NCI-H1694 treated with DMSO at 0.1 percent for 48 hours (cell line): Measurements from ENCODE around the gene FOXK2.

Source experiments
- DNase-seq: peaks from one replicate; lab custom pipeline; 2025; lab: John Stamatoyannopoulos, UW

The FOXK2 gene

GRCh38 chr17:82609655-82610054 lies 90.1 kb downstream of the FOXK2 start:
- DNase-seq: no peak

- no peak for DNase-seq
Observed at GRCh38 chr17:82611140-82612058, 91.9 kb downstream of the FOXK2 start.

GRCh38 chr17:82613283-82614094 lies 94.0 kb downstream of the FOXK2 start:
- no peak for DNase-seq

DNA sequence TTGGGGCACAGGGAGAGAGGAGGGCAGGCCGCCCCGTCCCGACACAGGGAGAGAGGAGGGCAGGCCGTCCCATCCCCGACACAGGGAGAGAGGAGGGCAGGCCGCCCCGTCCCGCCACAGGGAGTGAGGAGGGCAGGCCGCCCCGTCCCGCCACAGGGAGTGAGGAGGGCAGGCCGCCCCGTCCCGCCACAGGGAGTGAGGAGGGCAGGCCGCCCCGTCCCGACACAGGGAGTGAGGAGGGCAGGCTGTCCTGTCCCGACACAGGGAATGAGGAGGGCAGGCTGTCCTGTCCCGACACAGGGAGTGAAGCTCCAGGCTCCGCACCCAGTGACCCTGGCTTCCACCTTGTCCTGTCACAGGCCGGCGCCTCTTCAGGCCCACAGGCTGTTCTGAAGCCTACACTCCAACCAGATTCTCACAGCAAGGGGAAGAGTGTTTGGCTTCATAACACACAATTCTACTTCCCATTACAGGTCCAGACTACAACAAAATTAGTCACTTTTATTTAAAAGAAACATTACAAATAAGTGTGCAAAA lies 94.6 kb downstream of the FOXK2 start:
- DNase-seq: no peak

- no peak for DNase-seq
Observed at GRCh38 chr17:82615084-82616020, 95.8 kb downstream of the FOXK2 start.

DNA sequence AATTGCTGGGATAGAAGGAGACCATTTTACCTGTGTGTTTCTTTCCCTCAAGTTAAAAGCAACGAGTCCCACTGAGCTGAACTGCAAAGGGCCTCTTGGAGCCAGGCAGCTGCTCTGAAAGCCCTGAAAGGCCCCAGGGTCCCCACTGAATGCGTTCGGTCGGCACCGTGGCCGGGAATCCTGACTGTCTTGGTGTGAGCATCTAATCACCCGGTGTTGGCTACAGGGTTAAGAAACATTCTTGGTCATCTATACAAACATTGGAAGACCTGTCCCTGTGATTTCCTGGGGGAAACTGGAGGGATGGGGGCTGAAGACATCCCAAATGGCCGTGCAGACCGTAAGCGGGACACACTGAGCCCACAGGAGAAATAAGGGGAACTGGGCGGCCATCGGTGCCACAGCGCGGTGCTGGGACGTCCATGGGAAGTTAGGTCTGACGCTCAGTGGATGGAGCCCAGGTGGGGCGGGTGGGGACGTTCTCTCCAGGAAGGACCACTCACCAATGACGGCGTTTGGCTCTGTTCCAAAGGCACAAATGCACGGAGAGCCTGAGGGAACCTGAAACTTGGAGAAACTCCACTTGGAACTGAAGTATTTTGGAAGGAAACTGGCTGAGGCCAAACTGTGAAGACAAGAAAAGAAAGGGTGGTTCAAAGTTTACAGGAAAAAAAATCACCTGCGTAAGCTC lies 96.6 kb downstream of the FOXK2 start:
- DNase-seq: no peak

DNA sequence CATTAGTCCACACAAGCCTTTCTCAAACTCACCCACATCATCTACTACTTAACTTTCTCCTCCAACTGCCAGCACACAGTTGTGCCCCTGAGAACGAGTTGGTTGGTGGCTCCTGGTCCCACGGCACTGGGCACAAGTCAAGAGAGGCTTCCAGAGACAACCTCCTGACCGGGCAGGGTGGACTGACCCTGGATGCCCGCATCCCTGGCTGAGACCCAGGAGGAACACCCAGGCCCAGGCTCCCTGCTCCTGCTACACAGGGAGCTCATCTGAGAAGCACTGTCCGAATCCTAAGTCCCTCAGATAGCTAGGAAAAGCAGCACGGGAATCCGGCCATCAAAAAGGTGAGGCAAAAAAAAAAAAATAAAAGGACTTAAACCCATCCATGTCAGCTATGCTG lies 99.7 kb downstream of the FOXK2 start:
- no peak for DNase-seq

- no peak for DNase-seq
Observed at GRCh38 chr17:82619641-82620040, 100.1 kb downstream of the FOXK2 start.

GRCh38 chr17:82623707-82624106 lies 104.2 kb downstream of the FOXK2 start:
- DNase-seq: no peak

GRCh38 chr17:82627405-82627804 lies 107.9 kb downstream of the FOXK2 start:
- no peak for DNase-seq

DNA sequence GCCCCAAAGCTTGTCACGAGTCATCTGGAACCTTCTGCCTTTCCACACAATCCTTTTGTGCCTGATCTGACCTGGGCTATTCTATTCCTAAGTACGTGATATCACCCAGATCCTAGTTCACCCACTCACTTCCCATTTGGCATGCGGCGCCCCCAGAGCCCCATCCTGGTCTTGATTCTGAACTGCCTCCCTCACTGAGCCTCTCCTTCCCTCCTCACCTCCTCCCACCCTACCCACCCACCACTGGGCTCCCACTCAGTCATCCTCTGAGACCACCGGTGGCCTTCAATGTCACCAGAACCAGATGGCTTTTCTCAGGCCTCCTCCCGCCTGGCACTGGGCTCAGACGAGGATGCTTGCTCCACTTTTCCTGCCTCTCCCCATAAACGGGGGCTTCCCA lies 110.2 kb downstream of the FOXK2 start:
- no peak for DNase-seq

DNA sequence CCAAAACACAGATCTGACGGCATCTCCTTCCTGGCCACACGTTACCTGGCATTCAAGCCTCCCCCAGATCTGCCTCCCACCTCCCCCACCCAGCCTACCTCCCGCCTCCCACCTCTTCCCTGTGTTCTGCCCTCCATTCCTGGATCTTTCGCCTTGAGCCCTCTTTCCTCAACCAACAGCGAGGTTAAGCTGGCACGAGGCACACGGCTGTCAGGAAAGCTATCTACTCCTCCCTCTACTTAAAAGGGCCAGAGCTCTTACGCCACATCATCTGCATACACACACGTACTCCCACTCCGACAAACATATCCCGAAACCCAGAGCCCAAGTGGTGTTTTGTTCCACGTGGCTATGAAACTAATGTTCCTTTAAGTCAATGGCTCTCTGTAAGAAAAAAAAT lies 110.7 kb downstream of the FOXK2 start:
- DNase-seq: no peak

DNA sequence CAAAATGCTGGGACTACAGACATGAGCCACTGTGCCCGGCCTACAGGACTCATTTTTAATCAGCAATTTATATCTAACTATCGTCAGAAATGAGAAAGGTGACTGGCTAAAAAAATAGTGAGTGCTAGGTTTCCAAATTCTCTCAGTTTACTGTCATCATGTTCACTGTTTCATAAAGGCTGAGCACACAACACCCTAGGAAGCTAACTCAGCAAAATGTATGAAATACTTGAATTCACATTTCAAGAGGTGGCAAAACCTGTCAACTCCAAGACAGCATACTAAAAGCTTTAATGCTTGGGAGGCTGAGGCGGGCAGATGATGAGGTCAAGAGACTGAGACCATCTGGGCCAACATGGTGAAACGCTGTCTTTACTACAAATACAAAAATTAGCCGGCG lies 112.0 kb downstream of the FOXK2 start:
- DNase-seq: no peak

- no peak for DNase-seq
Observed at GRCh38 chr17:82632451-82632850, 112.9 kb downstream of the FOXK2 start.

GRCh38 chr17:82633343-82633742 lies 113.8 kb downstream of the FOXK2 start:
- DNase-seq: no peak

DNA sequence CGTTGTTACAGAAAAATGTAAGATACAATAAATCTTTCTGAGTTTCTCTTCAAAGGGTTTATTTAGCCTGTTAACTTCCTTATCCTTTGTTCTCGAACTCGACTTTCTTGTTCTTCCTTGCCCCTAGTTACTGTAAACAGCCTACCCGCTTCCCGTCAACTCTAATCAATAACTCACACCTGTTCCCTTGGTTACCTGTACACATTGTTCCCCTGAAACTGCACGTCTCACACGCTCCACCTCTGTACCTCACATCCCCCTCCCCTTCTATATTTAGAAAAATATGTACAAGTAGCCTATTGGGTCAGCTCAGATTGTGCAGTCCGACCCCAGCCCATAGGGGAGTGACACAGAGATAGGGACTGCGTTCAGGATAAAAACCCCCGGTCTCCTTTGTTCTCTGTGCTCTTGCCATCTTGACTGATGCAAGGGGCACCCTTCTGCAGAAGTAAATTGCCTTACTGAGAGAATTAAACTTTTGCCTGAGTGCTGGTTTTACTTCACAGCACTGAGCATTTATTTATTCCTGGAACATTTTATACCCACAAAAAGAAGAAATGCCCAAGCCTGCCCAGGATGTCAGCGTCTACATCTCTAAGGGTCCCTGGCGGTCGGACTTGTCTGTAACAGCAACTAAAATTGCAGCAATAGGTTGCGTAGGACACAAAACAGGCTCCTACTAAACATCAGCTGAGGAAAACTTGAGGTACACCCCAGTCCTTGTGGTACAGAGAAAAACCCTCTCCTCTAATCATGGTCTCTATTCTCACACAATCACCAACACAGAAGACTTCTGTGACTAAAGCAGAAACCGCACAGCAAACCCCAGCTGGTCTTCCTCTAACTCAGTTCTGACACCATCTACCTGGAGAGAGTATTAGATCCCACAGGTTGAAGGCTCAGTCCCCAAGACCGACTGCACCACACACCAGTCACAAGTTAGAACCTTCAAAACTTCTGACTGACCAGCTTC lies 117.4 kb downstream of the FOXK2 start:
- no peak for DNase-seq

DNA sequence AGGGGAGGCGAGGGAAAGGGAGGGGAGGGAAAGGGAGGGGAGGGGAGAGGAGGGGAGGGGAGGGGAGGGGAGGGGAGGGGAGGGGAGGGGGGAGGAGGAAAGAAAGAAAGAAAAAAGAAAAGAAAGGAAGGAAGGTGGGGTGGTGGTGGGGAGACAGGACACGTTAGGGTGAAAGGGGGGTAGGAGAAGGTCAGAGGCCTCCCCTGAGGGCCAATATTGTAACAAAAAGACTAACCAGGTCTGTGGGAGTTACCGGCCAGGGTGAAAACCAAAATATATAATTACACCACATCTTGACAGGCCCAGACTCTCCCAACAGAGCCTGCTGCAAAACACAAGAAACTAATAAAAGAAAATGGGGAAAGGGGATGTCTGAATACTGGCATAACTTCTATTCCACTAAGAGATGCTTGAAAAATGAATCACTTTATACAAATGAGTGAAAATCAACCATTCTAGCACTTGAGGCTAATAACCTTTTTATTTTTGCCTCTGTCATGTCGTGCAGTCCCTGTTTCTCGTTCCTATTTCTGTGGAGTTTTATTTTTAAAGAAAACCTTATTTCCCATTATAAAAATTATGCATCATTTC lies 118.7 kb downstream of the FOXK2 start:
- no peak for DNase-seq

- DNase-seq: no peak
Observed at GRCh38 chr17:82639628-82640027, 120.1 kb downstream of the FOXK2 start.

- DNase-seq: no peak
Observed at GRCh38 chr17:82640036-82640435, 120.5 kb downstream of the FOXK2 start.

GRCh38 chr17:82642022-82642421 lies 122.5 kb downstream of the FOXK2 start:
- no peak for DNase-seq
